HG03095 (cell line): ENCODE measurements around the gene GIPC3.
"Not testable (repeated sequence)": the region's sequence is repeated elsewhere in the genome, so short reads cannot be mapped to it uniquely, and the experiment has no call there.

ENCODE experiments used
- ATAC-seq: cut with Tn5 transposase; IDR thresholded peaks from one replicate; pipeline ENCODE4 v1.9.1; 2021; ENCODE audit warnings: moderate library complexity; ENCODE audit not compliant: unreplicated experiment

Gene GIPC3

GRCh38 chr19:3615524-3616135 lies 30.4 kb downstream of the GIPC3 start:
- no peak for ATAC-seq

- no peak for ATAC-seq
Measured at GRCh38 chr19:3617463-3617862, 32.2 kb downstream of the GIPC3 start.

- no peak for ATAC-seq
Measured at GRCh38 chr19:3618144-3618810, 33.0 kb downstream of the GIPC3 start.

GRCh38 chr19:3618811-3619630 lies 33.7 kb downstream of the GIPC3 start:
- ATAC-seq = no peak

GRCh38 chr19:3619631-3620012 lies 34.3 kb downstream of the GIPC3 start:
- ATAC-seq = no peak

GRCh38 chr19:3620145-3620816 lies 35.0 kb downstream of the GIPC3 start:
- no peak for ATAC-seq

- no peak for ATAC-seq
Measured at GRCh38 chr19:3620817-3621547, 35.7 kb downstream of the GIPC3 start.

- no peak for ATAC-seq
Measured at GRCh38 chr19:3621689-3622088, 36.4 kb downstream of the GIPC3 start.

- ATAC-seq = no peak
Measured at GRCh38 chr19:3622224-3622623, 36.9 kb downstream of the GIPC3 start.

GRCh38 chr19:3623716-3624115 lies 38.4 kb downstream of the GIPC3 start:
- no peak for ATAC-seq

- no peak for ATAC-seq
Measured at GRCh38 chr19:3625996-3626472, 40.8 kb downstream of the GIPC3 start.

GRCh38 chr19:3626473-3627350 lies 41.4 kb downstream of the GIPC3 start, which contains the start of gene CACTIN:
Gene CACTIN (minus strand): TSS chr19:3626790. CDS start chr19:3626762, 28 bp downstream.
- peak; percentile 76 for ATAC-seq

GRCh38 chr19:3627351-3627723 lies 42.1 kb downstream of the GIPC3 start:
- ATAC-seq = no peak

GRCh38 chr19:3628766-3629165 lies 43.5 kb downstream of the GIPC3 start:
- ATAC-seq = not testable (repeated sequence)

GRCh38 chr19:3631053-3631861 lies 46.0 kb downstream of the GIPC3 start:
- ATAC-seq = no peak

GRCh38 chr19:3632098-3632497 lies 46.8 kb downstream of the GIPC3 start:
- ATAC-seq = no peak

GRCh38 chr19:3632739-3633558 lies 47.7 kb downstream of the GIPC3 start:
- no peak for ATAC-seq

GRCh38 chr19:3633559-3633988 lies 48.3 kb downstream of the GIPC3 start:
- no peak for ATAC-seq
